ENCODE results near the gene SEPSECS.
A peak's percentile ranks its signal among the peaks of the same experiment; 100 is the strongest.

SEPSECS gene

GRCh38 chr4:25154594-25155265 is 5.5 kb downstream of the SEPSECS start:
- peaks cover 17% of the 10 kb centered on the region for H3K36me3 ChIP-seq (ENCODE audit: insufficient read depth, low read length)
- no peak overlapping the region for H3K9ac ChIP-seq (ENCODE audit: low read depth, low read length)
- H3K27me3 ChIP-seq (ENCODE audit: insufficient read depth, low read length, poor library complexity), result no peaks in the 10 kb centered on the region
- H3K4me3 ChIP-seq (ENCODE audit: low read depth in 1 of 2, low read length in 2 of 2), result no peak overlapping the region
- no peaks in the 10 kb centered on the region for H4K20me1 ChIP-seq (ENCODE audit: insufficient read depth, low read length)
- no peak overlapping the region for H3K4me2 ChIP-seq (ENCODE audit: insufficient read depth, low read length)
- peaks cover 19% of the 10 kb centered on the region for H3K4me1 ChIP-seq (ENCODE audit: insufficient read depth, low read length)
- no peak overlapping the region for H3K27ac ChIP-seq (ENCODE audit: low read length)
- H3K79me2 ChIP-seq (ENCODE audit: insufficient read depth, low read length), result peaks cover 18% of the 10 kb centered on the region
- no peak for ATAC-seq (ENCODE audit: insufficient read depth, low read depth)
- no peak for DNase-seq
- TF ChIP-seq, protein P1, sequence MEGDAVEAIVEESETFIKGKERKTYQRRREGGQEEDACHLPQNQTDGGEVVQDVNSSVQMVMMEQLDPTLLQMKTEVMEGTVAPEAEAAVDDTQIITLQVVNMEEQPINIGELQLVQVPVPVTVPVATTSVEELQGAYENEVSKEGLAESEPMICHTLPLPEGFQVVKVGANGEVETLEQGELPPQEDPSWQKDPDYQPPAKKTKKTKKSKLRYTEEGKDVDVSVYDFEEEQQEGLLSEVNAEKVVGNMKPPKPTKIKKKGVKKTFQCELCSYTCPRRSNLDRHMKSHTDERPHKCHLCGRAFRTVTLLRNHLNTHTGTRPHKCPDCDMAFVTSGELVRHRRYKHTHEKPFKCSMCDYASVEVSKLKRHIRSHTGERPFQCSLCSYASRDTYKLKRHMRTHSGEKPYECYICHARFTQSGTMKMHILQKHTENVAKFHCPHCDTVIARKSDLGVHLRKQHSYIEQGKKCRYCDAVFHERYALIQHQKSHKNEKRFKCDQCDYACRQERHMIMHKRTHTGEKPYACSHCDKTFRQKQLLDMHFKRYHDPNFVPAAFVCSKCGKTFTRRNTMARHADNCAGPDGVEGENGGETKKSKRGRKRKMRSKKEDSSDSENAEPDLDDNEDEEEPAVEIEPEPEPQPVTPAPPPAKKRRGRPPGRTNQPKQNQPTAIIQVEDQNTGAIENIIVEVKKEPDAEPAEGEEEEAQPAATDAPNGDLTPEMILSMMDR (IDR thresholded peaks at IDR 0.05; ENCODE audit: borderline replicate concordance, extremely low read depth, low read length, poor library complexity, severe bottlenecking), result no peak
- TF ChIP-seq EZH2 (IDR thresholded peaks at IDR 0.05; ENCODE audit: borderline replicate concordance, low read depth, low read length, severe bottlenecking), result no peak
- no peak overlapping the region for H2AFZ ChIP-seq (ENCODE audit: low read depth, low read length)
- no peaks in the 10 kb centered on the region for H3K9me3 ChIP-seq (ENCODE audit: insufficient read depth, low read length, severe bottlenecking)

- ATAC-seq (ENCODE audit: insufficient read depth, low read depth), result no peak
- Histone ChIP-seq H3K79me2 (ENCODE audit: insufficient read depth, low read length) (no peaks in the 10 kb centered on the region), H3K4me1 (ENCODE audit: insufficient read depth, low read length) (no peaks in the 10 kb centered on the region), H3K27me3 (ENCODE audit: insufficient read depth, low read length, poor library complexity) (no peaks in the 10 kb centered on the region), H4K20me1 (ENCODE audit: insufficient read depth, low read length) (no peaks in the 10 kb centered on the region), H2AFZ (ENCODE audit: low read depth, low read length) (no peak overlapping the region), H3K9ac (ENCODE audit: low read depth, low read length) (no peak overlapping the region), H3K27ac (ENCODE audit: low read length) (no peak overlapping the region), H3K9me3 (ENCODE audit: insufficient read depth, low read length, severe bottlenecking) (no peaks in the 10 kb centered on the region), H3K4me2 (ENCODE audit: insufficient read depth, low read length) (no peak overlapping the region), H3K4me3 (ENCODE audit: low read depth in 1 of 2, low read length in 2 of 2) (no peak overlapping the region), H3K36me3 (ENCODE audit: insufficient read depth, low read length) (peaks cover 8% of the 10 kb centered on the region; the same call in 1 of the 2 replicates)
- DNase-seq, result no peak
- no peak for TF ChIP-seq EZH2 (IDR thresholded peaks at IDR 0.05; ENCODE audit: borderline replicate concordance, low read depth, low read length, severe bottlenecking)
- TF ChIP-seq, protein P1 (IDR thresholded peaks at IDR 0.05; ENCODE audit: borderline replicate concordance, extremely low read depth, low read length, poor library complexity, severe bottlenecking), result no peak
Observed at GRCh38 chr4:25146076-25146475, 14.2 kb downstream of the SEPSECS start.

GRCh38 chr4:25144870-25145481 is 15.3 kb downstream of the SEPSECS start:
- peak; percentile 62 for ATAC-seq (ENCODE audit: insufficient read depth, low read depth)
- peaks cover 6% of the 10 kb centered on the region; the same call in 1 of the 2 replicates for H3K36me3 ChIP-seq (ENCODE audit: insufficient read depth, low read length)
- H4K20me1 ChIP-seq (ENCODE audit: insufficient read depth, low read length), result no peaks in the 10 kb centered on the region

More at GRCh38 chr4:25144870-25145481, 15.3 kb downstream of the SEPSECS start:
- no peak for DNase-seq
- Histone ChIP-seq H3K27ac (ENCODE audit: low read length) (no peak overlapping the region), H3K27me3 (ENCODE audit: insufficient read depth, low read length, poor library complexity) (no peaks in the 10 kb centered on the region), H2AFZ (ENCODE audit: low read depth, low read length) (no peak overlapping the region), H3K79me2 (ENCODE audit: insufficient read depth, low read length) (no peaks in the 10 kb centered on the region), H3K9me3 (ENCODE audit: insufficient read depth, low read length, severe bottlenecking) (no peaks in the 10 kb centered on the region), H3K9ac (ENCODE audit: low read depth, low read length) (no peak overlapping the region), H3K4me2 (ENCODE audit: insufficient read depth, low read length) (no peak overlapping the region), H3K4me3 (ENCODE audit: low read depth in 1 of 2, low read length in 2 of 2) (no peak overlapping the region), H3K4me1 (ENCODE audit: insufficient read depth, low read length) (no peaks in the 10 kb centered on the region)
- TF ChIP-seq EZH2 (IDR thresholded peaks at IDR 0.05; ENCODE audit: borderline replicate concordance, low read depth, low read length, severe bottlenecking), result no peak
- TF ChIP-seq, protein P1 (IDR thresholded peaks at IDR 0.05; ENCODE audit: borderline replicate concordance, extremely low read depth, low read length, poor library complexity, severe bottlenecking), result peak; percentile 63

Measured in DND-41 (cell line).